H1 (cell line): ENCODE results near the gene CAMK2N2. TPM values are rescaled to one million over a fixed set of nuclear protein-coding genes. Genes with fewer than 3 reads are reported as not detected.

Experiments used
- CTCF ChIA-PET: fragments of 300-600 bp; sonication (Branson Sonifier 250); formaldehyde crosslinking; loops from one replicate; lab custom pipeline; 2021; ENCODE audit not compliant: partially characterized antibody; lab: Charles Lee
- POLR2A ChIA-PET: fragments of 300-600 bp; sonication (Branson Sonifier 250); formaldehyde crosslinking; loops from one replicate; lab custom pipeline; 2021; ENCODE audit warnings: inconsistent platforms; ENCODE audit not compliant: partially characterized antibody; lab: Charles Lee
- DNase-seq, 2 experiments: peaks; one replicate each; pipeline versions ENCODE4 v3.0.0 to v3.0.0-alpha.2; 2010 to 2022; ENCODE audit warnings: low spot score in 2 of 2, low read depth in 1 of 2, mixed read lengths in 1 of 2
- FAIRE-seq: peaks from 2 replicates; lab custom pipeline; 2011; peaks lifted over from hg19 to GRCh38; lab: Jason Lieb, UNC
- H2AFZ ChIP-seq: 2 replicates; pipeline ENCODE4 v1.8.1; 2012; ENCODE audit warnings: low read length, inconsistent platforms
- H2AK5ac ChIP-seq: 2 replicates; pipeline ENCODE4 v1.6.1; 2013; ENCODE audit warnings: low read depth, low read length
- H2BK120ac ChIP-seq: replicated peaks from 2 replicates; pipeline ENCODE3; 2013; ENCODE audit warnings: low read depth, low read length, inconsistent platforms
- H2BK12ac ChIP-seq: 2 replicates; pipeline ENCODE4 v1.6.1; 2013; ENCODE audit warnings: low read depth, low read length
- H2BK15ac ChIP-seq: 2 replicates; pipeline ENCODE4 v1.6.1; 2013; ENCODE audit warnings: low read length
- H2BK20ac ChIP-seq: 2 replicates; pipeline ENCODE4 v1.6.1; 2013; ENCODE audit warnings: low read length
- H2BK5ac ChIP-seq: 2 replicates; pipeline ENCODE4 v1.6.1; 2013; ENCODE audit warnings: low read depth, low read length
- H3K14ac ChIP-seq: 2 replicates; pipeline ENCODE4 v1.6.1; 2013; ENCODE audit warnings: inconsistent platforms; ENCODE audit not compliant: insufficient read length
- H3K18ac ChIP-seq: 2 replicates; pipeline ENCODE4 v1.6.1; 2013; ENCODE audit warnings: low read length; ENCODE audit errors: extremely low read depth
- H3K23ac ChIP-seq: 2 replicates; pipeline ENCODE4 v1.6.1; 2013; ENCODE audit warnings: inconsistent platforms; ENCODE audit not compliant: insufficient read length
- H3K23me2 ChIP-seq: 2 replicates; pipeline ENCODE4 v1.6.1; 2013; ENCODE audit warnings: low read depth, low read length
- H3K27ac ChIP-seq: 2 replicates; pipeline ENCODE4 v1.6.1; 2011; ENCODE audit warnings: low read depth, low read length, inconsistent platforms
- H3K27me3 ChIP-seq, 4 experiments: replicated peaks in 1 of 4; 1 replicate in 1 of 4; 2 replicates in 3 of 4; pipeline versions ENCODE4 v1.6.1 to v1.8.1; 2011 to 2013; ENCODE audit warnings: low read length in 3 of 4, mild to moderate bottlenecking in 3 of 4, inconsistent platforms in 2 of 4, mixed read lengths in 2 of 4, moderate library complexity in 1 of 4; ENCODE audit not compliant: control insufficient read depth in 3 of 4, insufficient read depth in 3 of 4; ENCODE audit errors: extremely low read depth in 1 of 4
- H3K36me3 ChIP-seq, 4 experiments: 2 replicates each; pipeline versions ENCODE4 v1.6.1 to v1.8.1; 2011 to 2013; ENCODE audit warnings: mild to moderate bottlenecking in 4 of 4, low read length in 3 of 4, moderate library complexity in 2 of 4, control low read depth in 1 of 4, inconsistent platforms in 1 of 4; ENCODE audit not compliant: insufficient read depth in 4 of 4, control insufficient read depth in 2 of 4
- H3K4ac ChIP-seq: replicated peaks from 2 replicates; pipeline ENCODE3; 2013; ENCODE audit warnings: low read length, low read depth, mixed read lengths, inconsistent platforms; ENCODE audit not compliant: insufficient read length
- H3K4me1 ChIP-seq, 4 experiments: replicated peaks in 1 of 4; 1 replicate in 1 of 4; 2 replicates in 3 of 4; pipeline versions ENCODE4 v1.6.1 to v1.8.1; 2011 to 2013; ENCODE audit warnings: low read length in 3 of 4, inconsistent platforms in 2 of 4, mixed read lengths in 1 of 4; ENCODE audit not compliant: insufficient read depth in 4 of 4, control insufficient read depth in 3 of 4
- H3K4me2 ChIP-seq, 2 experiments: 2 replicates each; pipeline versions ENCODE4 v1.6.1 to v1.8.1; 2011 to 2013; ENCODE audit warnings: low read depth in 2 of 2, low read length in 2 of 2, control low read depth in 1 of 2, inconsistent platforms in 1 of 2, mild to moderate bottlenecking in 1 of 2; ENCODE audit not compliant: insufficient read depth in 1 of 2
- H3K4me3 ChIP-seq, 4 experiments: fragments of 200-600, 300-600 bp in 1 of 4; sonication (generic), shearing (Covaris generic), sonication (Bioruptor Twin) in 1 of 4; 2 replicates each; pipeline versions ENCODE4 v1.5.1 to v1.8.1; 2011 to 2016; ENCODE audit warnings: low read length in 4 of 4, low read depth in 3 of 4, control low read depth in 2 of 4, inconsistent platforms in 2 of 4, mild to moderate bottlenecking in 2 of 4, mixed read lengths in 1 of 4, moderate library complexity in 1 of 4; ENCODE audit not compliant: insufficient read depth in 2 of 4; ENCODE audit errors: extremely low read depth in 1 of 4
- H3K56ac ChIP-seq: replicated peaks from 2 replicates; pipeline ENCODE3; 2013; ENCODE audit warnings: low read depth, mild to moderate bottlenecking, mixed read lengths, low read length, inconsistent platforms; ENCODE audit not compliant: insufficient read length
- H3K79me1 ChIP-seq: 2 replicates; pipeline ENCODE4 v1.6.1; 2013; ENCODE audit warnings: low read depth, low read length, control low read depth
- H3K79me2 ChIP-seq, 2 experiments: 2 replicates each; pipeline versions ENCODE4 v1.6.1 to v1.8.1; 2012 to 2013; ENCODE audit warnings: low read length in 2 of 2, mild to moderate bottlenecking in 2 of 2, inconsistent platforms in 1 of 2; ENCODE audit not compliant: insufficient read depth in 2 of 2, control insufficient read depth in 1 of 2
- H3K9ac ChIP-seq, 4 experiments: replicated peaks in 1 of 4; 1 replicate in 1 of 4; 2 replicates in 3 of 4; pipeline versions ENCODE4 v1.6.1 to v1.8.1; 2011 to 2013; ENCODE audit warnings: low read depth in 3 of 4, low read length in 3 of 4, control low read depth in 2 of 4, mild to moderate bottlenecking in 2 of 4, moderate library complexity in 2 of 4, inconsistent platforms in 1 of 4; ENCODE audit errors: extremely low read depth in 1 of 4
- H3K9me3 ChIP-seq, 2 experiments: 2 replicates each; pipeline versions ENCODE4 v1.6.1 to v1.8.1; 2012 to 2013; ENCODE audit warnings: mild to moderate bottlenecking in 2 of 2, moderate library complexity in 2 of 2, control low read depth in 1 of 2, inconsistent platforms in 1 of 2, low read depth in 1 of 2, low read length in 1 of 2, mixed read lengths in 1 of 2; ENCODE audit not compliant: insufficient read depth in 2 of 2
- H4K20me1 ChIP-seq, 2 experiments: replicated peaks in 1 of 2; 2 replicates each; pipeline versions ENCODE3 to v1.8.1; 2011 to 2013; ENCODE audit warnings: inconsistent platforms in 2 of 2, low read length in 2 of 2, mild to moderate bottlenecking in 1 of 2; ENCODE audit not compliant: insufficient read depth in 2 of 2, control insufficient read depth in 1 of 2
- H4K5ac ChIP-seq: 2 replicates; pipeline ENCODE4 v1.6.1; 2013; ENCODE audit warnings: low read length, low read depth, mixed read lengths, inconsistent platforms; ENCODE audit not compliant: insufficient read length
- H4K8ac ChIP-seq: 2 replicates; pipeline ENCODE4 v1.8.0; 2013; ENCODE audit warnings: mild to moderate bottlenecking, moderate library complexity, low read length, inconsistent platforms; ENCODE audit not compliant: insufficient read depth; ENCODE audit errors: extremely low read depth
- H4K91ac ChIP-seq: replicated peaks from 2 replicates; pipeline ENCODE3; 2013; ENCODE audit warnings: low read length, mixed read lengths, inconsistent platforms; ENCODE audit not compliant: insufficient read length
- CREB1 ChIP-seq: IDR thresholded peaks from 2 replicates; pipeline ENCODE4 v1.6.1; 2012; ENCODE audit warnings: inconsistent platforms
- GABPA ChIP-seq: IDR thresholded peaks from 2 replicates; pipeline ENCODE4 v1.6.1; 2011; ENCODE audit warnings: mild to moderate bottlenecking, low read length, moderate library complexity, borderline replicate concordance; ENCODE audit not compliant: insufficient read depth
- RNF2 ChIP-seq: fragments of 200-900, 300-1000 bp; sonication (generic); IDR thresholded peaks from 2 replicates; pipeline ENCODE4 v1.7.1; 2016; ENCODE audit warnings: borderline replicate concordance, low read depth, mild to moderate bottlenecking, antibody characterized with exemption, low read length; ENCODE audit not compliant: poor library complexity, severe bottlenecking; ENCODE audit errors: missing control alignments
- SP2 ChIP-seq: IDR thresholded peaks from 2 replicates; pipeline ENCODE4 v1.6.1; 2012; ENCODE audit warnings: mild to moderate bottlenecking, low read length, inconsistent platforms
- SRF ChIP-seq: IDR thresholded peaks from 2 replicates; pipeline ENCODE4 v1.6.1; 2011; ENCODE audit warnings: mild to moderate bottlenecking, low read depth, low read length, moderate library complexity
- TAF7 ChIP-seq: optimal IDR thresholded peaks from 2 replicates; pipeline ENCODE3; 2011; ENCODE audit warnings: low read depth, mild to moderate bottlenecking, inconsistent platforms, low read length, moderate library complexity, borderline replicate concordance
- WGBS, 2 experiments: shearing (Covaris generic) in 1 of 2; methylation state at CpG; one replicate each; pipeline versions ENCODE4 v1.1.6 to v1.1.7; 2013 to 2015; ENCODE audit warnings: low lambda C conversion rate in 2 of 2, mixed read lengths in 2 of 2, inconsistent platforms in 1 of 2, low coverage in 1 of 2, missing lambda C conversion rate in 1 of 2; ENCODE audit not compliant: insufficient replicate concordance in 2 of 2, insufficient coverage in 1 of 2, insufficient read length in 1 of 2; ENCODE audit errors: extremely low coverage in 1 of 2, missing lambda C conversion rate in 1 of 2; 5-methylcytosine and 5-hydroxymethylcytosine counted together
- polyA plus RNA-seq, 7 experiments: library from polyadenylated mRNA; depleted of rRNA in 3 of 7; stranded (reverse) in 5 of 7; unstranded in 2 of 7; fragments of >200 nt in 5 of 7; fragments of 200-250 nt in 2 of 7; gene quantifications; 1 replicate in 5 of 7; 2 replicates in 1 of 7; 4 replicates in 1 of 7; pipeline versions ENCODE4 v1.2.1 to v1.2.3, GENCODE V29; 2011 to 2013; ENCODE audit warnings: missing spikeins in 2 of 7, mixed read lengths in 2 of 7
- total RNA-seq: library from RNA; stranded (reverse); fragmentation: NEBNext Ultra II Directional; extraction: Animal tissue kit (Norgen Biotek cat#: 25700); gene quantifications from 2 replicates; pipeline ENCODE4 v1.2.1, GENCODE V29; 2021

Gene CAMK2N2
- total and polyA plus RNA-seq, 2 of the 8 experiments (the other 6 are each of a cell fraction or from before 2014, with no cell fraction given) = 4.0 to 17.7 TPM

DNA sequence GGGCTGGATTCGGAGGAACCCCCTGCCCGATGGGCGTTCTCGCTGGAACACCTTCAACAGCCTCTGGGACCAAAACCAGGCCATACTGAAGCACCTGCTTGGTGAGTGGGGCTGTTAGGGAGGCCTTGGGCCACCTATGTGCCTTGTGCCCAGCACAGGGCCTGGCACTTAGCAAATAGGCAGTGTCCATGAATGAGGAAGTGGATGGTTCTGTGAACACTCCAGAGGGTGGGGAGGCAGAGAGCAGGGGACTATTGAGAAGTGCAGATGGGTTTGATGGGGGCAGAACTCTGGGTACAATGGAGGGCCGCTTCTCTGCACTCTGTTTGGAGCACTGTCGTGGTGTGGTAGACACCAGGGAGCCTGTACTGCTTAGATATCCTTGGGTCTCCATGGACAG is 16.0 kb upstream of the CAMK2N2 start:
- H4K8ac ChIP-seq = no peak overlapping the region
- WGBS, 2 experiments = 95% methylated on average over 6 of the region's 6 CpGs; no CpG with 5 or more reads in 1 of the 2 experiments
- H3K9me3 ChIP-seq = no peaks in the 10 kb centered on the region
- no peak overlapping the region for H2BK15ac ChIP-seq
- no peak overlapping the region for H3K23ac ChIP-seq
- no peaks in the 10 kb centered on the region for H3K79me2 ChIP-seq
- H4K91ac ChIP-seq = no peak overlapping the region
- peaks cover 0 to 7% (median 3%) of the 10 kb centered on the region in 4 experiments; a peak in 5 of 7 replicates for H3K4me1 ChIP-seq
- H3K27ac ChIP-seq = no peak overlapping the region
- no peak overlapping the region for H2BK20ac ChIP-seq
- H3K79me1 ChIP-seq = no peaks in the 10 kb centered on the region; the same call in 1 of the 2 replicates
- DNase-seq = no peak
- H3K14ac ChIP-seq = no peak overlapping the region
- TF ChIP-seq CREB1 = no peak
- no peak for TF ChIP-seq SRF
- TF ChIP-seq TAF7 = no peak
- no peak for TF ChIP-seq SP2
- TF ChIP-seq RNF2 = no peak
- no peak for TF ChIP-seq GABPA
- TF ChIP-seq, all 59 proteins: peak for 0
- Histone ChIP-seq H2BK120ac (no peak overlapping the region), H3K4me3 (no peak overlapping the region), H4K5ac (no peak overlapping the region), H3K4ac (no peak overlapping the region), H3K56ac (no peak overlapping the region), H2BK5ac (no peak overlapping the region), H3K36me3 (no peaks in the 10 kb centered on the region), H3K23me2 (peaks cover 9% of the 10 kb centered on the region), H2AK5ac (no peak overlapping the region), H2AFZ (no peak overlapping the region), H3K4me2 (no peak overlapping the region), H3K18ac (no peak overlapping the region), H3K9ac (no peak overlapping the region), H3K27me3 (peaks cover 8 to 32% (median 26%) of the 10 kb centered on the region in 4 experiments), H4K20me1 (peaks cover 0 to 5% of the 10 kb centered on the region in 2 experiments), H2BK12ac (no peak overlapping the region)
- CTCF ChIA-PET = interaction anchor here (1.0 to 1.5 kb wide), 2 partner anchors 17 to 28 kb away, joined by 3 to 5 read pairs; partner anchors contain the start of gene EEF1AKMT4
- no peak for FAIRE-seq
- POLR2A ChIA-PET = no interaction called here
